DMS 273 treated with DMSO at 0.1 percent for 48 hours (cell line): ENCODE measurements around the gene CDH23.

Experiments
- DNase-seq: peaks from one replicate; lab custom pipeline; 2025; lab: John Stamatoyannopoulos, UW

The CDH23 gene

GRCh38 chr10:71757399-71757922 lies 360.7 kb downstream of the CDH23 start:
- DNase-seq = no peak

- DNase-seq = no peak
These were observed 364.4 kb downstream of the CDH23 start for GRCh38 chr10:71761105-71761511.

GRCh38 chr10:71761541-71762113 lies 364.9 kb downstream of the CDH23 start:
- DNase-seq = no peak

GRCh38 chr10:71762324-71762723 lies 365.6 kb downstream of the CDH23 start:
- no peak for DNase-seq

GRCh38 chr10:71763352-71764127 lies 366.8 kb downstream of the CDH23 start:
- DNase-seq = no peak

GRCh38 chr10:71765176-71765904 lies 368.6 kb downstream of the CDH23 start:
- DNase-seq = no peak

- no peak for DNase-seq
These were observed 369.4 kb downstream of the CDH23 start for GRCh38 chr10:71765906-71766716.

- no peak for DNase-seq
These were observed 370.1 kb downstream of the CDH23 start for GRCh38 chr10:71766717-71767419.

GRCh38 chr10:71767420-71768035 lies 370.8 kb downstream of the CDH23 start:
- no peak for DNase-seq

GRCh38 chr10:71769279-71769823 lies 372.6 kb downstream of the CDH23 start:
- DNase-seq = no peak

GRCh38 chr10:71770255-71770654 lies 373.5 kb downstream of the CDH23 start:
- DNase-seq = no peak

GRCh38 chr10:71770789-71771188 lies 374.1 kb downstream of the CDH23 start:
- DNase-seq = no peak

GRCh38 chr10:71771204-71771603 lies 374.5 kb downstream of the CDH23 start:
- DNase-seq = no peak

GRCh38 chr10:71771821-71772617 lies 375.3 kb downstream of the CDH23 start:
- no peak for DNase-seq

- DNase-seq = no peak
These were observed 376.1 kb downstream of the CDH23 start for GRCh38 chr10:71772832-71773220.

- DNase-seq = no peak
These were observed 376.7 kb downstream of the CDH23 start, which contains the start of gene VSIR for GRCh38 chr10:71773221-71773971. Gene VSIR (minus strand): TSS chr10:71773520. CDS start chr10:71773439, 81 bp downstream.

- DNase-seq = no peak
These were observed 378.4 kb downstream of the CDH23 start for GRCh38 chr10:71774916-71775702.

- no peak for DNase-seq
These were observed 379.8 kb downstream of the CDH23 start for GRCh38 chr10:71776481-71776925.
